Cortex of kidney (tissue), 1 donor: ENCODE data around the gene CGB1.
"Not testable (repeated sequence)": the region's sequence is repeated elsewhere in the genome, so short reads cannot be mapped to it uniquely, and the experiment has no call there.

ENCODE experiments used
- DNase-seq: peaks from one replicate; lab custom pipeline; 2025; lab: John Stamatoyannopoulos, UW

The CGB1 gene

GRCh38 chr19:49058562-49058961, 21.9 kb upstream of the CGB1 start:
- no peak for DNase-seq

DNA sequence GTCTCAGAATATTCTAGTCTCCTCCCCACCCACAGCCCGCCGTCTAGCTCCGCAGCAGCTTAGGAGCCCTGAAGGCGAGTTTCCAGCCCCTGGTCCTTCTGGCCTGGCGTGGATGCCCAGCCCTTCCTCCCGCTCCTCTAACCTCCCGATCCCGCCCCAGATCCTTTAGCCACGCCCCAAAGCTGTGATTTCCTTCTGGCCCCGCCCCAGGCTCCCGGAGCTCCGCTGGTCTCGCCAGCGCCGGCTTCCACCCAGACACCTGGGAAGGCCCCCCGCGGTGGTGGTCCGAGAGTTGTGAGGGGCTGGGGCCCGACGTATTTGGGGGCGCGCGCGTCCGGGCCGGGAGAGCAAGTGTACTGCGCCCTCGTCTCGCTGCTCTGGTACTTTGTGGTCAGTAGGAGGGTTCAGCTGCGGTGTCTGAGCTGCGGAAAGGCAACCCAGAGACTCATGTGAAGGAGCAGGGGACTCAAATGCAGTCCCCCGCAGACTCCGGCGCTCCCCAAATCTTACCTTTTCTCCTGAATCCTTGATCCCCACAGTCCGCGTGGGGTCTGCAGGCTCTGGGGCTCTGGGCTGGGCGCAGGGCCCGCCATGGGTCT, 21.0 kb upstream of the CGB1 start, which contains the start of gene CGB7:
Gene CGB7 (minus strand): TSS at position 114 of the 599 bp plus-strand sequence. CDS start 2,374 bp downstream, outside the sequence.
- no peak for DNase-seq

DNA sequence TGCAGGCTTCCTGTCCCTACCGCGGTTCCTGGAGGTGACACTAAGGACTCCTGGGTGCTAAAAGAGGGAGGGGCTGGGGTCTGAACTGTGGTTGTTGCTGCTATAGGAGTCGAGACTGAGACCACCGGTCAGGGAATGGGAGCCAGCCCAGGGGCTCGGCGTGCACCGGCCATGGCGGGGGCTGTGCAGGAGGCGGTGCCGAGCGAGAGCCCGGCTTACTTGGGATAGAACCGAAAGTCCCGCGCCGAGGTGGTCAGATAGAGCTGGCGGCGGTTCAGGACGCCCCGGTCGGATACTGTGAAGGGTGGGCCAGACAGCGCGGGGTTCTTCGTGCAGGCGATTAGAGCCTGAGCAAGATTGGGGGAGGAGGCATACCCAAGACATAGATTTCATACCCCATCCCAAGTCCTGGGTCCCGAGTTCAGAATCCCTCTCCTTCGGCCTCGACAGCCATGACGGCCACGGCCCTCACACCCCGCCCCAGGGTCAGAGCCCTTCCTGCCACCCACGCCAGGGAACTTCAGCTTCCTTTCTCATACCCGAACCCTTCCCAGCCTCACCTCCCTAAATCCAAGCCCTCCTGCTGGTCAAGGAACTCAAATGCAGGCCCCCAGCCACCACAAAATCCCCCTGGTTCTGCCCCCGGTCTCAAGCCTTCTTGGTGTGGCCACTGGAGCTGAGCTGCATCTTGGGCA, 20.4 kb upstream of the CGB1 start:
- not testable (repeated sequence) for DNase-seq

- DNase-seq = no peak
Observed at GRCh38 chr19:49056101-49056901, 19.6 kb upstream of the CGB1 start.

DNA sequence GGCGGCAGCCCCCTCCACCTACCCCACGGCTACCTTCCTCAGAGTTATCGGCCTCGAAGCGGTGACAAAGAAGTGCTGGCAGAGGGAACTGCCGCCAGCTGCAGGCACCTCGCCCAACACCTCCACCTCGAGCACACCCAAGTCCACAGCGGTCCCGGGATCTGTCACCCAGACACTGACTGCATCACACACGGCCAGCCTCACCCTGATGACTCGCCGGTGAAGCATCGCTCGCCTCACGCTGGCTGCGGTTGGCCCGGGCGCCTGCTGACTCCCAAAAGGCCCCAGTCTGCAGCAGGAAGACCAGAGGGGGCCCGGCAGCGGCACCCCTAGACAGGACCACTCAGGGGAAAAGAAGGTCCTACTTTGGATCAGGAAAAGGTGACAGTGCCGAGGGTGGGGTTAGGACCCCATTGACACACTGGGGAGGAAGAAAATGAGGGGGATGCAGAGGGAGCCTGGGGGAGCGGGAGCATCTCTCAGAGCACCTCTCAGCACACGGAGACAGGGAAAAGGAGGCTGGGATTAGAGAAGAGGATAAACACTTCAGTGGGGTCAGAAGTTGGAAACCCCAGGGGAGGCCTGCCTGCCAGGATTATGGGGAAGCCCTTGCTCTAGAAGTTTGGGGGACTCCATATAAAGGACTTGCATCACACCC, 13.8 kb upstream of the CGB1 start:
- not testable (repeated sequence) for DNase-seq

- DNase-seq = not testable (repeated sequence)
Observed at GRCh38 chr19:49049834-49050233, 13.1 kb upstream of the CGB1 start.

DNA sequence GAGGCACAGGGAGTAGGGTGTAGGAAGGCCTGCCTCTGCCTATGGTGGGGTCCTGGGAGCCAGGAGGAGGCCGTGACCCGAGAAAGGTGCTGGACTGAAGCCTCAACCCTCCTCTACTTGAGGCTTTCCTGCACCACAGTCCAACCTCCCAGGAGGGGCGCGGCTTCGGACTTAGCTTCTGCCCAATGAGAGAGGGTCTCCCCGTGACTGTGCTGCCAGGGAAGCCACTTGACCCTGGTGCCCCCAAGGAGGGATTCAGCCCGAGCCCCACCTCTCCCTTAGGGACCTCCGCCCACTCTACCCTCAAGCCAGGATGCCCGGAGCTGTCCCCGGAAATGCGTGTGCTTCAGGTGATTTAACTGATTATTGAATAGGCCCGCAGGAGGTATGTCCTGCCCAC, 12.3 kb upstream of the CGB1 start, which contains the start of gene CGB8:
Gene CGB8 (minus strand): TSS at position 101 of the 400 bp plus-strand sequence. CDS start 372 bp downstream, outside the sequence.
- not testable (repeated sequence) for DNase-seq

GRCh38 chr19:49043548-49043947, 6.9 kb upstream of the CGB1 start, which contains the start of gene CGB5:
CGB5 (plus strand) TSS chr19:49043848; CDS start chr19:49044210, 362 bp downstream.
- not testable (repeated sequence) for DNase-seq

- not testable (repeated sequence) for DNase-seq
Observed at GRCh38 chr19:49042666-49043065, 6.0 kb upstream of the CGB1 start.

DNA sequence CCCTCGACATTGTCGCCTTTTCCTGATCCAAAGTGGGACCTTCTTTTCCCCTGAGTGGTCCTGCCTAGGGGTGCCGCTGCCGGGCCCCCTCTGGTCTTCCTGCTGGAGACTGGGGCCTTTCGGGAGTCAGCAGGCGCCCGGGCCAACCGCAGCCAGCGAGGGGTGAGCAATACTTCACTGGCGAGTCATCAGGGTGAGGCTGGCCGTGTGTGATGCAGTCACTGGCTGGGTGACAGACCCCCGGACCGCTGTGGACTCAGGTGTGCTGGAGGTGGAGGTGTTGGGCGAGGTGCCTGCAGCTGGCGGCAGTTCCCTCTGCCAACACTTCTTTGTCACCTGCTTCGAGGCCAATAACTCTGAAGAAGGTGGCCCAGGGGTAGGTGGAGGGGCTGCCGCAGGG, 5.5 kb upstream of the CGB1 start:
- no peak for DNase-seq

DNA sequence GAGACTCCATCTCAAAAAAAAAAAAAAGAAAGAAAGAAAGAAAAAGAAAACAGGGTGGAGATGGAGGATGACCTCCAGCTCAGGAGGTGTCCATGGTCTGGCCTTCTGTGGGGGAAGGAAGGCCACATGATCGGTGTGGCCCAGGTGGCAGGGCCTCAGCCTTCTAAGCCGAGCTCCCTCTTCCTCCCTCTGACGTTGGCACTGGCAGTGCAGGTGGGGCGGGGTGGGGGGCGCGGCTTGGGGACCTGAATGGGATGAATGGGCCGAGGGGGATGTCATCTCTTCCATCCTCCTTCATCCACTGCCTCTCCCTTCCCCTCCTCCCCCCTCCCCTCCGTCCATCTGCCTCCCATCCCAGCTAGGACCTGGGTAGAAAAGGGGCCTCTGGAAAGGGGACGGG, 3.0 kb upstream of the CGB1 start:
- not testable (repeated sequence) for DNase-seq

GRCh38 chr19:49038557-49039276, 2.0 kb upstream of the CGB1 start:
- DNase-seq = not testable (repeated sequence)

- not testable (repeated sequence) for DNase-seq
Observed at GRCh38 chr19:49038111-49038510, 1.4 kb upstream of the CGB1 start.

- not testable (repeated sequence) for DNase-seq
Observed at GRCh38 chr19:49031642-49032301, 4.9 kb downstream of the CGB1 start, which contains the start of gene CGB2. CGB2 (plus strand) TSS chr19:49031890; CDS start chr19:49032096, 206 bp downstream.

- not testable (repeated sequence) for DNase-seq
Observed at GRCh38 chr19:49030323-49030722, 6.4 kb downstream of the CGB1 start.

GRCh38 chr19:49029749-49030148, 6.9 kb downstream of the CGB1 start:
- DNase-seq = not testable (repeated sequence)

GRCh38 chr19:49028686-49029085, 8.0 kb downstream of the CGB1 start:
- not testable (repeated sequence) for DNase-seq

GRCh38 chr19:49025599-49025998, 11.1 kb downstream of the CGB1 start:
- DNase-seq = not testable (repeated sequence)

DNA sequence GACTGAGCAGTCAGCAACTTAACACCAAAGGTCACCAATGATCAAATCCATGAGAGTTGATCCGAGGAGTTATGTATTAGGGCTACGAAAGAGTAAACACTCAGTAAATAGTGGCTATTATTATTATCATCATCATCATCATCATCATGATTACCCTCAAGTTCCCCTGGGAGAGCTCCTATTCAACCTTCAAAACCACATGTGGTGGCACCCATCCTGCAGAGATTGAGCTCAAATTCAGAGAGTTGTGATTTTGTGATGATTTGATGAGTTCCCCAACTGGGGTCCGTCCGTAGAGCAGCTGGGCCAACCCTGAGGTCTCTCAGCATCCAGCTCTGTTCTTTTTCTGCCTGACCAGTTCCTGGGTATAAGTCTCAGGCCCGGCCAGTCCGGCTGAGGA, 11.6 kb downstream of the CGB1 start:
- DNase-seq = not testable (repeated sequence)

DNA sequence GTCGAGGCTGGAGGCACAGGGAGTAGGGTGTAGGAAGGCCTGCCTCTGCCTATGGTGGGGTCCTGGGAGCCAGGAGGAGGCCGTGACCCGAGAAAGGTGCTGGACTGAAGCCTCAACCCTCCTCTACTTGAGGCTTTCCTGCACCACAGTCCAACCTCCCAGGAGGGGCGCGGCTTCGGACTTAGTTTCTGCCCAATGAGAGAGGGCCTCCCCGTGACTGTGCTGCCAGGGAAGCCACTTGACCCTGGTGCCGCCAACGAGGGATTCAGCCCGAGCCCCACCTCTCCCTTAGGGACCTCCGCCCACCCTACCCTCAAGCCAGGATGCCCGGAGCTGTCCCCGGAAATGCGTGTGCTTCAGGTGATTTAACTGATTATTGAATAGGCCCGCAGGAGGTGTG, 12.5 kb downstream of the CGB1 start, which contains the start of gene CGB3:
Gene CGB3 (minus strand): TSS at position 101 of the 400 bp plus-strand sequence. CDS start 362 bp downstream, outside the sequence.
- DNase-seq = not testable (repeated sequence)
